Measurements from ENCODE around the gene CDH22. TPM values are rescaled to one million over a fixed set of nuclear protein-coding genes. Genes with fewer than 3 reads are reported as not detected.

CDH22 gene
- total and polyA plus RNA-seq, 10 of the 15 experiments (the other 5 are each of a cell fraction or from before 2014, with no cell fraction given) = not detected

Other genes starting within 250 kb of the CDH22 start
- 28.9 and 31.8 TPM in 2 replicates for gene NCOA5, start 218.5 kb downstream of the CDH22 start, total RNA-seq (2014; rRNA removed)
- gene NCOA5, start 218.5 kb downstream of the CDH22 start, total RNA-seq (2014; rRNA removed; fragmentation: Illumina TruSeq; extraction: Trizol) = 20.8 and 22.5 TPM in 2 replicates
- gene NCOA5, start 218.5 kb downstream of the CDH22 start, total RNA-seq (2021) = 30.3 and 35.0 TPM in 2 replicates
- gene NCOA5, start 218.5 kb downstream of the CDH22 start, polyA plus RNA-seq (2011; rRNA removed) = 21.6 and 29.6 TPM in 2 replicates
- 38.1 and 39.0 TPM in 2 replicates for gene NCOA5, start 218.5 kb downstream of the CDH22 start, polyA plus RNA-seq (2014; fragmentation: Illumina TruSeq; extraction: Trizol)
- 1 to 10 TPM; 7.7 to 8.8 TPM for gene NCOA5, start 218.5 kb downstream of the CDH22 start, polyA plus RNA-seq (2014; fragmentation: Nextera tagmentation; extraction: Ambion mirVana)
- 29.8 and 30.2 TPM in 2 replicates for gene NCOA5, start 218.5 kb downstream of the CDH22 start, polyA plus RNA-seq (2014; rRNA removed)
- 10 to 100 TPM; 30.5 to 35.3 TPM for gene NCOA5, start 218.5 kb downstream of the CDH22 start, polyA plus RNA-seq (2016; fragmentation: Nextera tagmentation; extraction: Ambion mirVana)
- gene CD40, start 190.2 kb downstream of the CDH22 start, total RNA-seq (2014; rRNA removed) = 116 and 120 TPM in 2 replicates
- gene CD40, start 190.2 kb downstream of the CDH22 start, total RNA-seq (2014; rRNA removed; fragmentation: Illumina TruSeq; extraction: Trizol) = 75.6 and 77.7 TPM in 2 replicates
- gene CD40, start 190.2 kb downstream of the CDH22 start, total RNA-seq (2021) = 99.0 and 103 TPM in 2 replicates
- gene CD40, start 190.2 kb downstream of the CDH22 start, polyA plus RNA-seq (2011; rRNA removed) = 137 and 193 TPM in 2 replicates
- gene CD40, start 190.2 kb downstream of the CDH22 start, polyA plus RNA-seq (2014; fragmentation: Illumina TruSeq; extraction: Trizol) = 105 and 110 TPM in 2 replicates
- 10 to 100 TPM; 40.8 to 71.7 TPM for gene CD40, start 190.2 kb downstream of the CDH22 start, polyA plus RNA-seq (2014; fragmentation: Nextera tagmentation; extraction: Ambion mirVana)
- 145 and 166 TPM in 2 replicates for gene CD40, start 190.2 kb downstream of the CDH22 start, polyA plus RNA-seq (2014; rRNA removed)
- 10 to 100 TPM; 75.4 to 80.1 TPM for gene CD40, start 190.2 kb downstream of the CDH22 start, polyA plus RNA-seq (2016; fragmentation: Nextera tagmentation; extraction: Ambion mirVana)
- gene ELMO2, start 98.1 kb upstream of the CDH22 start, total RNA-seq (2014; rRNA removed) = 32.8 and 40.2 TPM in 2 replicates
- gene ELMO2, start 98.1 kb upstream of the CDH22 start, total RNA-seq (2014; rRNA removed; fragmentation: Illumina TruSeq; extraction: Trizol) = 25.9 and 26.7 TPM in 2 replicates
- 37.3 and 38.5 TPM in 2 replicates for gene ELMO2, start 98.1 kb upstream of the CDH22 start, total RNA-seq (2021)
- gene ELMO2, start 98.1 kb upstream of the CDH22 start, polyA plus RNA-seq (2011; rRNA removed) = 25.8 and 40.0 TPM in 2 replicates
- 39.6 and 43.8 TPM in 2 replicates for gene ELMO2, start 98.1 kb upstream of the CDH22 start, polyA plus RNA-seq (2014; fragmentation: Illumina TruSeq; extraction: Trizol)
- 10 to 100 TPM; 14.2 to 14.8 TPM for gene ELMO2, start 98.1 kb upstream of the CDH22 start, polyA plus RNA-seq (2014; fragmentation: Nextera tagmentation; extraction: Ambion mirVana)
- 37.4 and 37.9 TPM in 2 replicates for gene ELMO2, start 98.1 kb upstream of the CDH22 start, polyA plus RNA-seq (2014; rRNA removed)
- gene ELMO2, start 98.1 kb upstream of the CDH22 start, polyA plus RNA-seq (2016; fragmentation: Nextera tagmentation; extraction: Ambion mirVana) = 10 to 100 TPM; 36.0 to 38.5 TPM
- gene ZNF334, start 205.1 kb upstream of the CDH22 start, total RNA-seq (2014; rRNA removed) = 0.96 and 0.98 TPM in 2 replicates
- gene ZNF334, start 205.1 kb upstream of the CDH22 start, total RNA-seq (2014; rRNA removed; fragmentation: Illumina TruSeq; extraction: Trizol) = 1.7 and 1.8 TPM in 2 replicates
- gene ZNF334, start 205.1 kb upstream of the CDH22 start, total RNA-seq (2021) = 1.2 and 1.7 TPM in 2 replicates
- gene ZNF334, start 205.1 kb upstream of the CDH22 start, polyA plus RNA-seq (2011; rRNA removed) = 0.08 and 0.19 TPM in 2 replicates
- gene ZNF334, start 205.1 kb upstream of the CDH22 start, polyA plus RNA-seq (2014; fragmentation: Illumina TruSeq; extraction: Trizol) = 2.0 and 3.3 TPM in 2 replicates
- gene ZNF334, start 205.1 kb upstream of the CDH22 start, polyA plus RNA-seq (2014; fragmentation: Nextera tagmentation; extraction: Ambion mirVana) = under 1 TPM; 0.29 to 0.60 TPM
- 0.84 and 1.7 TPM in 2 replicates for gene ZNF334, start 205.1 kb upstream of the CDH22 start, polyA plus RNA-seq (2014; rRNA removed)
- 1 to 10 TPM; 1.2 to 1.4 TPM for gene ZNF334, start 205.1 kb upstream of the CDH22 start, polyA plus RNA-seq (2016; fragmentation: Nextera tagmentation; extraction: Ambion mirVana)
- gene OCSTAMP, start 242.2 kb upstream of the CDH22 start, total RNA-seq (2014; rRNA removed) = 0.11 and 0.45 TPM in 2 replicates
- gene OCSTAMP, start 242.2 kb upstream of the CDH22 start, total RNA-seq (2014; rRNA removed; fragmentation: Illumina TruSeq; extraction: Trizol) = 0.09 TPM in 1 of 2 replicates, not detected in the other
- gene OCSTAMP, start 242.2 kb upstream of the CDH22 start, total RNA-seq (2021) = 0.23 and 0.35 TPM in 2 replicates
- 0.17 and 0.22 TPM in 2 replicates for gene OCSTAMP, start 242.2 kb upstream of the CDH22 start, polyA plus RNA-seq (2011; rRNA removed)
- gene OCSTAMP, start 242.2 kb upstream of the CDH22 start, polyA plus RNA-seq (2014; fragmentation: Illumina TruSeq; extraction: Trizol) = 0.15 and 0.46 TPM in 2 replicates
- gene OCSTAMP, start 242.2 kb upstream of the CDH22 start, polyA plus RNA-seq (2014; fragmentation: Nextera tagmentation; extraction: Ambion mirVana) = under 1 TPM in 1 of 2 experiments, not detected in 1; 0.09 TPM
- 0.19 and 0.46 TPM in 2 replicates for gene OCSTAMP, start 242.2 kb upstream of the CDH22 start, polyA plus RNA-seq (2014; rRNA removed)
- gene OCSTAMP, start 242.2 kb upstream of the CDH22 start, polyA plus RNA-seq (2016; fragmentation: Nextera tagmentation; extraction: Ambion mirVana) = under 1 TPM; 0.14 to 0.23 TPM

All from GM12878 (cell line).